Osteoblast (primary cell): ENCODE results near the gene SAMM50. TPM values are rescaled to one million over a fixed set of nuclear protein-coding genes. Genes with fewer than 3 reads are reported as not detected.

Experiments
- DNase-seq: peaks from one replicate; pipeline ENCODE4 v3.0.0; 2011; ENCODE audit warnings: low spot score, mixed read lengths; ENCODE audit not compliant: insufficient read length; ENCODE audit errors: missing footprints
- H2AFZ ChIP-seq: 2 replicates; pipeline ENCODE4 v1.6.0; 2011; ENCODE audit warnings: mild to moderate bottlenecking, low read length
- H3K27ac ChIP-seq: 2 replicates; pipeline ENCODE4 v1.5.1; 2011; ENCODE audit warnings: mild to moderate bottlenecking, low read depth, low read length, moderate library complexity
- H3K27me3 ChIP-seq: 2 replicates; pipeline ENCODE4 v1.6.0; 2012; ENCODE audit warnings: mild to moderate bottlenecking, control low read depth, inconsistent platforms, low read length, moderate library complexity; ENCODE audit not compliant: insufficient read depth
- H3K36me3 ChIP-seq: 2 replicates; pipeline ENCODE4 v1.5.1; 2011; ENCODE audit warnings: mild to moderate bottlenecking, low read length, control low read depth, moderate library complexity; ENCODE audit not compliant: insufficient read depth
- H3K4me1 ChIP-seq: 2 replicates; pipeline ENCODE4 v1.5.1; 2011; ENCODE audit warnings: mild to moderate bottlenecking, low read length, control low read depth, moderate library complexity; ENCODE audit not compliant: insufficient read depth
- H3K4me2 ChIP-seq: 2 replicates; pipeline ENCODE4 v1.6.0; 2011; ENCODE audit warnings: mild to moderate bottlenecking, low read length; ENCODE audit not compliant: insufficient read depth
- H3K4me3 ChIP-seq: fragments of 200-600 bp; sonication (generic); 3 replicates; pipeline ENCODE4 v1.5.1; 2012; ENCODE audit warnings: mild to moderate bottlenecking, low read length, inconsistent platforms; ENCODE audit not compliant: insufficient read depth
- H3K79me2 ChIP-seq: 2 replicates; pipeline ENCODE4 v1.6.0; 2012; ENCODE audit warnings: mild to moderate bottlenecking, low read length, control low read depth, inconsistent platforms; ENCODE audit not compliant: insufficient read depth
- H3K9me3 ChIP-seq: 2 replicates; pipeline ENCODE4 v1.5.1; 2011; ENCODE audit warnings: low read depth, low read length, control low read depth
- H4K20me1 ChIP-seq: 2 replicates; pipeline ENCODE4 v1.6.0; 2012; ENCODE audit warnings: mild to moderate bottlenecking, low read length, control low read depth; ENCODE audit not compliant: insufficient read depth
- total RNA-seq: library from RNA; depleted of rRNA; stranded (reverse); fragments of >200 nt; gene quantifications from 2 replicates; pipeline ENCODE4 v1.2.3, GENCODE V29; 2012
- TF ChIP-seq, protein P1 (sequence below): IDR thresholded peaks from 2 replicates; pipeline ENCODE4 v1.5.1; 2011; ENCODE audit warnings: mild to moderate bottlenecking, low read depth, low read length, moderate library complexity; ENCODE audit errors: extremely low read depth

The SAMM50 gene
- total RNA-seq, 1 donor: 36.6 TPM

DNA sequence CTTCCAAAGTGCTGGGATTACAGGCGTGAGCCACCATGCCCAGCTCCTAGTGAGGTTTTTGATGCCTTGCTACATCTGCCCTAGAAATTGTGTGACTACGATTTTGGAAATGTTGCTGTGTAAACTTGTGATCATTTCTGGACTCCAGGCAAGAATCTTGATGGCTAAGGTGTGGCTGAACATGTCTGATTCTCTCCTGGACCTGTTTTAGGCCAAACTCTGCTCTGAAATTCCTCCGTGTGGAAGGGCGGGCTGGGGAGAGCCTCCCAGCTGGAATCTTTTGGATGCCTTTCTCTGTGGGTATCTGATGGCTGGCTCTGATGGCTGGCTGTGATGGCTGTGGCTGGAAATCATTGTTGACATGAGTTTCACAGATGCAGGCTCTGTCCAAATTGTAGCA lies 23.5 kb upstream of the SAMM50 start:
- no peak for DNase-seq

DNA sequence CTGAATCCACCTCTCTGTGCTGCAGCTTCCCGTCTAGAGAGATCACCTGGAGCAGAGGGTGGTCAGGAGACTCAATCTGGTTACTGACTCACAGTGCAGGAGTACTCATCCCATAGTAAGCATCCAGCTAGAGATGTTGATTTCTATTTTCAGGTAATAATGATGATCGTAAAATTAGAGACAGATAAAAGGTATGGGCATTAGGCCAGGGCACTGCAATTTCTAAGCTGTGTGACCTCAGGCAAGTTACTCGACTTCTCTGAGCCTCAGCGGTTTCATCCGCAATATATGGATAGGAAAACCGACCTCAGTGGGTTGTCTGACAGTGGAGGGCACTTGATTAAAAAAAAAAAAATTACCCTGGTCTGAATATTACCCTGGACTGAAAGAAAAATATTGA lies 13.8 kb upstream of the SAMM50 start:
- TF ChIP-seq, protein P1, sequence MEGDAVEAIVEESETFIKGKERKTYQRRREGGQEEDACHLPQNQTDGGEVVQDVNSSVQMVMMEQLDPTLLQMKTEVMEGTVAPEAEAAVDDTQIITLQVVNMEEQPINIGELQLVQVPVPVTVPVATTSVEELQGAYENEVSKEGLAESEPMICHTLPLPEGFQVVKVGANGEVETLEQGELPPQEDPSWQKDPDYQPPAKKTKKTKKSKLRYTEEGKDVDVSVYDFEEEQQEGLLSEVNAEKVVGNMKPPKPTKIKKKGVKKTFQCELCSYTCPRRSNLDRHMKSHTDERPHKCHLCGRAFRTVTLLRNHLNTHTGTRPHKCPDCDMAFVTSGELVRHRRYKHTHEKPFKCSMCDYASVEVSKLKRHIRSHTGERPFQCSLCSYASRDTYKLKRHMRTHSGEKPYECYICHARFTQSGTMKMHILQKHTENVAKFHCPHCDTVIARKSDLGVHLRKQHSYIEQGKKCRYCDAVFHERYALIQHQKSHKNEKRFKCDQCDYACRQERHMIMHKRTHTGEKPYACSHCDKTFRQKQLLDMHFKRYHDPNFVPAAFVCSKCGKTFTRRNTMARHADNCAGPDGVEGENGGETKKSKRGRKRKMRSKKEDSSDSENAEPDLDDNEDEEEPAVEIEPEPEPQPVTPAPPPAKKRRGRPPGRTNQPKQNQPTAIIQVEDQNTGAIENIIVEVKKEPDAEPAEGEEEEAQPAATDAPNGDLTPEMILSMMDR: no peak
- peak; percentile 9 for DNase-seq
- Histone ChIP-seq H3K9me3 (no peaks in the 10 kb centered on the region), H2AFZ (no peak overlapping the region), H3K27ac (no peak overlapping the region), H3K4me1 (peaks cover 3% of the 10 kb centered on the region), H3K4me2 (no peak overlapping the region), H3K79me2 (no peaks in the 10 kb centered on the region), H3K27me3 (no peaks in the 10 kb centered on the region), H4K20me1 (no peaks in the 10 kb centered on the region), H3K4me3 (no peak overlapping the region), H3K36me3 (peaks cover 50% of the 10 kb centered on the region)

More for the DNA sequence above, 23.5 kb upstream of the SAMM50 start:
- Histone ChIP-seq H3K79me2 (no peaks in the 10 kb centered on the region), H4K20me1 (peaks cover 4% of the 10 kb centered on the region), H3K4me1 (no peaks in the 10 kb centered on the region), H3K27ac (no peak overlapping the region), H3K9me3 (no peaks in the 10 kb centered on the region), H2AFZ (no peak overlapping the region), H3K27me3 (no peaks in the 10 kb centered on the region), H3K4me3 (no peak overlapping the region), H3K36me3 (peaks cover 31% of the 10 kb centered on the region), H3K4me2 (no peak overlapping the region)
- TF ChIP-seq, protein P1: no peak

DNA sequence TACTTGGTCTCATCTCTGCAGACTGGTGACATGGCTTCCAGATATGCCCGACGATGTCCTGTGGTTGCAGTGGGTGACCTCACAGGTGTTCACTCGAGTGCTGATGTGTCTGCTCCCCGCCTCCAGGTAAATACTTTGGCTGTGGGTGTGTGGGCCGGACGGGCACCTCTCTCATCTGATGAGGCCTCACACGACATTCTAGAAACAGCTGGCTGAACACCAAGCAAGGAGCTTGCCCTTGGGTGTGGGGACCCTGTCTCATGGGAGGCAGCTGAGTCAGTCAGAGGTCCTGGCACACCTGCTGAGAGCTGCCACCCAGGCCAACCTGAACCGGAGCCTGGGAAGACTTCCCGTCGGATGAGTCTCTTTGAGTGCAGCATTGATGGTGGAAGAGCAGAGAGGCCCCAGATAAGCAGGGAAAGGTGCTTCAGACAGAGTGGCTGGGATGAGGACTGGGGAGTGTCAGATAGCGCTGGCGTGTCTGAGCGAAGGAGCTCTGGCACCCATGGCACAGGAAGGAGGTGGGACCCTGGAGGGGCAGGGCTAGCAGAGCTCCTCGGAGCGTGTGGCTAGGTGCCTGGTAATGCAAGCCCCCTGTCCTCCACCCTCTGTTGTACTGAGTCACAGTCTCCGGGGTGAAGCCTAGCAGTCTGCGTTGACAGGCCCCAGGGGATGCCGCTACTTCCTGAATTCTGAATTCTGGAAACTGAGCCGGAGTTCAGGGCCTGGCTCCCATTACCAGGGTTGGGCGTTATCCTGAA lies 10.4 kb upstream of the SAMM50 start:
- peak; percentile 31 for DNase-seq
- no peaks in the 10 kb centered on the region for H3K27me3 ChIP-seq
- no peak overlapping the region for H3K27ac ChIP-seq
- H3K4me2 ChIP-seq: no peak overlapping the region
- peaks cover 3% of the 10 kb centered on the region for H3K4me1 ChIP-seq
- H2AFZ ChIP-seq: no peak overlapping the region
- H4K20me1 ChIP-seq: no peaks in the 10 kb centered on the region
- H3K36me3 ChIP-seq: peaks cover 36% of the 10 kb centered on the region
- H3K79me2 ChIP-seq: no peaks in the 10 kb centered on the region
- no peak overlapping the region for H3K4me3 ChIP-seq
- no peaks in the 10 kb centered on the region for H3K9me3 ChIP-seq
- TF ChIP-seq, protein P1: no peak

DNA sequence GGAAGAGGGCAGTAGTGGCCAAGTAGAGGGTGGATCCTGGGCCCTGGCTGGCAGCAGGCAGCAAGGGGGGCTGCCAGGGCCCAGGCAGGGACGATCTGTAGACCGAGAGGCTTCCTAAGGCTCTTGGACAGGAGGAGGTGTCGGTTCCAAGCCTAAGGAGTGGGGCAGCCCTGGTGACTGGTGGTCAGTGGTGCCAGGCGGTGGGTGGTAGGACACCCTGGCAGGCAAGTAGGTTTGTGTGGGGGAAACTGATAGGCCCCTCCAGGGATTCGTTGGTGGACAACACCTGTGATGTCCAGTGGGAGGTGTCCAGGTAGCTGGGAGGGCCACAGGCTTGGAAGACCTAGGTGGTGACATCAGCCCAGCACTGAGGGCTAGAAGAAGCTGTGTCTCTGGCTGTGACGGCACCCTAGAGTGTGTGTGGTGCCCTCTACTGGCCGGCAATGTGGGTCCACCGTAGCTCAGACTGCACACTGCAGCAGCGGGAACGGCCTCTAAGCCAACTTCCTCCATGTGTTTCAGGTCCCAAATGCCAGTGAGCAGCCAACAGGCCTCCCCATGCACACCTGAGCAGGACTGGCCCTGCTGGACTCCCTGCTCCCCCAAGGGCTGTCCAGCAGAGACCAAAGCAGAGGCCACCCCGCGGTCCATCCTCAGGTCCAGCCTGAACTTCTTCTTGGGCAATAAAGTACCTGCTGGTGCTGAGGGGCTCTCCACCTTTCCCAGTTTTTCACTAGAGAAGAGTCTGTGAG lies 9.4 kb upstream of the SAMM50 start:
- peak; percentile 96 for DNase-seq
- no peak overlapping the region for H3K4me3 ChIP-seq
- H3K79me2 ChIP-seq: no peaks in the 10 kb centered on the region
- H4K20me1 ChIP-seq: no peaks in the 10 kb centered on the region
- H3K27me3 ChIP-seq: no peaks in the 10 kb centered on the region
- H3K4me2 ChIP-seq: no peak overlapping the region
- H3K4me1 ChIP-seq: peaks cover 3% of the 10 kb centered on the region
- peaks cover 36% of the 10 kb centered on the region for H3K36me3 ChIP-seq
- no peak overlapping the region for H3K27ac ChIP-seq
- H2AFZ ChIP-seq: no peak overlapping the region
- H3K9me3 ChIP-seq: no peaks in the 10 kb centered on the region
- TF ChIP-seq, protein P1: peak; percentile 85
